Glutamatergic neuron (in vitro differentiated cells): ENCODE measurements around the gene CRYGD. TPM values are rescaled to one million over a fixed set of nuclear protein-coding genes. Genes with fewer than 3 reads are reported as not detected.

Source experiments
- DNase-seq: peaks from one replicate; pipeline ENCODE4 v3.0.0; 2022
- H3K27ac Mint-ChIP-seq: one replicate; pipeline ENCODE4 v1.8.0; 2020; ENCODE audit warnings: mild to moderate bottlenecking, mixed read lengths, inconsistent platforms; ENCODE audit not compliant: unreplicated experiment
- H3K27me3 Mint-ChIP-seq: one replicate; pipeline ENCODE4 v1.8.0; 2020; ENCODE audit warnings: mild to moderate bottlenecking, moderate library complexity, mixed read lengths, inconsistent platforms; ENCODE audit not compliant: unreplicated experiment
- H3K36me3 Mint-ChIP-seq: one replicate; pipeline ENCODE4 v1.8.0; 2020; ENCODE audit warnings: mild to moderate bottlenecking, mixed read lengths, inconsistent platforms; ENCODE audit not compliant: unreplicated experiment
- H3K4me1 Mint-ChIP-seq: one replicate; pipeline ENCODE4 v1.8.0; 2020; ENCODE audit warnings: mild to moderate bottlenecking, low read depth, mixed read lengths, inconsistent platforms; ENCODE audit not compliant: unreplicated experiment
- H3K4me3 Mint-ChIP-seq: one replicate; pipeline ENCODE4 v1.8.0; 2020; ENCODE audit warnings: mild to moderate bottlenecking, mixed read lengths, inconsistent platforms; ENCODE audit not compliant: unreplicated experiment
- H3K9me3 Mint-ChIP-seq: one replicate; pipeline ENCODE4 v1.8.0; 2020; ENCODE audit warnings: mild to moderate bottlenecking, moderate library complexity, mixed read lengths, inconsistent platforms; ENCODE audit not compliant: unreplicated experiment
- CTCF ChIP-seq: fragments of 200-600 bp; sonication (generic); IDR thresholded peaks from one replicate; pipeline ENCODE4 v1.5.0; 2021; ENCODE audit not compliant: partially characterized antibody, unreplicated experiment
- total RNA-seq: library from RNA; stranded (reverse); fragmentation: NEBNext Ultra II Directional; extraction: Animal tissue kit (Norgen Biotek cat#: 25700); gene quantifications from one replicate; pipeline ENCODE4 v1.2.1, GENCODE V29; 2021; ENCODE audit not compliant: unreplicated experiment

Gene CRYGD
- total RNA-seq, 1 donor from 2014 or later = 0.76 TPM

- H3K4me3 Mint-ChIP-seq = no peak overlapping the region
- no peak for TF ChIP-seq CTCF
- H3K27me3 Mint-ChIP-seq = peaks cover 2% of the 10 kb centered on the region
- no peak for DNase-seq
- H3K9me3 Mint-ChIP-seq = peaks cover 4% of the 10 kb centered on the region
- H3K36me3 Mint-ChIP-seq = peaks cover 12% of the 10 kb centered on the region
- no peak overlapping the region for H3K27ac Mint-ChIP-seq
- H3K4me1 Mint-ChIP-seq = no peaks in the 10 kb centered on the region
Observed at GRCh38 chr2:208136716-208137094, 12.4 kb upstream of the CRYGD start.

GRCh38 chr2:208135794-208136715 lies 11.7 kb upstream of the CRYGD start:
- H3K9me3 Mint-ChIP-seq = peaks cover 4% of the 10 kb centered on the region
- peaks cover 12% of the 10 kb centered on the region for H3K36me3 Mint-ChIP-seq
- no peaks in the 10 kb centered on the region for H3K4me1 Mint-ChIP-seq
- no peak overlapping the region for H3K4me3 Mint-ChIP-seq
- DNase-seq = no peak
- no peak overlapping the region for H3K27ac Mint-ChIP-seq
- H3K27me3 Mint-ChIP-seq = peaks cover 2% of the 10 kb centered on the region
- no peak for TF ChIP-seq CTCF

- Mint-ChIP-seq H3K27me3 (peaks cover 2% of the 10 kb centered on the region), H3K4me1 (no peaks in the 10 kb centered on the region), H3K27ac (no peak overlapping the region)
Observed at GRCh38 chr2:208134928-208135586, 10.7 kb upstream of the CRYGD start.

GRCh38 chr2:208130712-208131110 lies 6.4 kb upstream of the CRYGD start:
- Mint-ChIP-seq H3K4me3 (no peak overlapping the region), H3K9me3 (no peaks in the 10 kb centered on the region), H3K4me1 (no peaks in the 10 kb centered on the region), H3K36me3 (no peaks in the 10 kb centered on the region), H3K27ac (no peak overlapping the region), H3K27me3 (peaks cover 2% of the 10 kb centered on the region)
- DNase-seq = no peak
- TF ChIP-seq CTCF = no peak

More at GRCh38 chr2:208134928-208135586, 10.7 kb upstream of the CRYGD start:
- Mint-ChIP-seq H3K4me3 (no peak overlapping the region), H3K36me3 (peaks cover 12% of the 10 kb centered on the region), H3K9me3 (peaks cover 4% of the 10 kb centered on the region)
- no peak for DNase-seq
- TF ChIP-seq CTCF = no peak
